ENCODE measurements around the gene TMEM50B. TPM values are rescaled to one million over a fixed set of nuclear protein-coding genes. Genes with fewer than 3 reads are reported as not detected.

Gene TMEM50B
- total and polyA plus RNA-seq, 2 of the 8 experiments (the other 6 are each of a cell fraction or from before 2014, with no cell fraction given), result 16.8 to 20.5 TPM

DNA sequence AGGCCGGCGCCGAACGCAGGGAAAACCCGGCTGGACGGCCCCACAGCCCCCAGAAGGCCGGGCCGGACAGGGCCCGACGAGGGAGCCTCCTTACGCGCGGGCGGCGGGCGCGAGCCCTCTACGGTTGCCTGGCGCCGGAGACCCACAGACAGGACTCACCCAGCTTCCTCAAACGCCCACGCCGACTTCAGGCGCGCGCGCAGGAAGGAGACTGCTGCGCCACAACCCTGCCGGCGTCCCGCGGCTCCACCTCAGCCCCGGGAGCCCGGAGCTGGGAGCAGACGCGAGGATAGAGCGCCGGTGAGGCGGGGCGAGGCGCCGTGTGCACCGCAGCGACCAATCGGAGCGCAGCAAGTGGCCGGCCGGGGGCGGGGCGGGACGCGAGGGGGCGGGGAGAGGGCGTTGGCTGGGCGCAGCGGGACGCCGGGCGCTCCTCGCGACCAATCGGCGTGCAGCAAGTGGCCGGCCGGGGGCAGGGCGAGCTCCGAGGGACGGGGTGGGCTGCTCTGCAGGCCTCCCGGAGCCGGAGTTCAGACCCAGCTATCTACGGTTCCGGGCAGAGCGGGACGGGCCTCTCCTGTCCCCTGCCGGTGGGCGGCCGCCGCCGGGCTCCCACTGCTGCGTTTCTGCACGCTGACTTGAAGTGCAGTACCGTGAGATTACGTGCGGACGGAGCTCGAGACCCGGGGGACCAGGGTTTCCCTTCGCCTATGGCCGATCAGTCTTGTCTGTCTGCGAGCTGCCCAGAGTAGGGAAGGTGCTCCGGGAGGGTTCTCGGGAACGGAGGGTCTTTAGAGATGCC is at the start of gene TMEM50B (continued):
- no peak for TF ChIP-seq CBX8 (IDR thresholded peaks at IDR 0.05; ENCODE audit: borderline replicate concordance, low read depth, low read length)
